GM12873 (cell line): ENCODE measurements around the gene SNAP23.

ENCODE experiments used
- TF ChIP-seq, protein P1 (sequence below): IDR thresholded peaks from 2 replicates; pipeline ENCODE4 v1.5.1; 2012; ENCODE audit warnings: low read depth, mild to moderate bottlenecking, moderate library complexity, low read length, control low read depth; ENCODE audit not compliant: insufficient read depth; ENCODE audit errors: missing control alignments

SNAP23 gene

DNA sequence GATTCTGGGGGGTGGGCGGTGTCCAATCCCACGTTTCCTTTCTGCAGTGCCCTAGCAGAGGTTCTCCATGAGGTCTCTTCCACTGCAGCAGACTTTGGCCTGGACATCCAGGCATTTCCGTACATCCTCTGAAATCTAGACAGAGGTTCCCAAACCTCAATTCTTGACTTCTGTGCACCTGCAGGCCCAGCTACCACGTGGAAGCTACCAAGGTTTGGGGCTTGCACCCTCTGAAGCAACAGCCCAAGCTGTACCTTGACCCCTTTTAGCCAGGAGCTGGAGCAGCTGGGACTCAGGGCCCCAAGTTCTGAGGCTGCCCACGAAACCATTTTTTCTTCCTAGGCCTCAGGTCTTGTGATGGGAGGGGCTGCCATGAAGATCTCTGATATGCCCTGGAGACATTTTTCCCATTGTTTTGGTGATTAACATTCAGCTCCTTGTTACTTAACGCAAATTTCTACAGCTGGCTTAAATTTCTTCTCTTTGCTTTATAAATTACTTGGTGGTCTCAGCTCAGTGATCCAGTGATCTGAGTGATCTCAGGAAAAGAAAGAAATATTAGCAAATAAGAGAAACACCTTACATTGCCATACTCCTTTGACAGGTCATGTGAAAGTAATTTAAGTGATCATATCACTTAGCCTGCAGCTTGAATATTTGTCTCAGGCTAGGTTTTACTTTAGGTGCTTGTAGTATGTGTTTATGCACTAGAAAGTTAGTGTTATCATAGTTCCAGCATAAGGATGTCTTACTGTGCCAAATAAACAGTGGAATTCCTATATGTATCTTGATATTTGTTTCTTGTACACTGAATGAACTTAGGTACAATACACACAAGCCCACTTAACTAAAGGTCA lies 3.0 kb downstream of the SNAP23 start:
- TF ChIP-seq, protein P1, sequence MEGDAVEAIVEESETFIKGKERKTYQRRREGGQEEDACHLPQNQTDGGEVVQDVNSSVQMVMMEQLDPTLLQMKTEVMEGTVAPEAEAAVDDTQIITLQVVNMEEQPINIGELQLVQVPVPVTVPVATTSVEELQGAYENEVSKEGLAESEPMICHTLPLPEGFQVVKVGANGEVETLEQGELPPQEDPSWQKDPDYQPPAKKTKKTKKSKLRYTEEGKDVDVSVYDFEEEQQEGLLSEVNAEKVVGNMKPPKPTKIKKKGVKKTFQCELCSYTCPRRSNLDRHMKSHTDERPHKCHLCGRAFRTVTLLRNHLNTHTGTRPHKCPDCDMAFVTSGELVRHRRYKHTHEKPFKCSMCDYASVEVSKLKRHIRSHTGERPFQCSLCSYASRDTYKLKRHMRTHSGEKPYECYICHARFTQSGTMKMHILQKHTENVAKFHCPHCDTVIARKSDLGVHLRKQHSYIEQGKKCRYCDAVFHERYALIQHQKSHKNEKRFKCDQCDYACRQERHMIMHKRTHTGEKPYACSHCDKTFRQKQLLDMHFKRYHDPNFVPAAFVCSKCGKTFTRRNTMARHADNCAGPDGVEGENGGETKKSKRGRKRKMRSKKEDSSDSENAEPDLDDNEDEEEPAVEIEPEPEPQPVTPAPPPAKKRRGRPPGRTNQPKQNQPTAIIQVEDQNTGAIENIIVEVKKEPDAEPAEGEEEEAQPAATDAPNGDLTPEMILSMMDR, result no peak

DNA sequence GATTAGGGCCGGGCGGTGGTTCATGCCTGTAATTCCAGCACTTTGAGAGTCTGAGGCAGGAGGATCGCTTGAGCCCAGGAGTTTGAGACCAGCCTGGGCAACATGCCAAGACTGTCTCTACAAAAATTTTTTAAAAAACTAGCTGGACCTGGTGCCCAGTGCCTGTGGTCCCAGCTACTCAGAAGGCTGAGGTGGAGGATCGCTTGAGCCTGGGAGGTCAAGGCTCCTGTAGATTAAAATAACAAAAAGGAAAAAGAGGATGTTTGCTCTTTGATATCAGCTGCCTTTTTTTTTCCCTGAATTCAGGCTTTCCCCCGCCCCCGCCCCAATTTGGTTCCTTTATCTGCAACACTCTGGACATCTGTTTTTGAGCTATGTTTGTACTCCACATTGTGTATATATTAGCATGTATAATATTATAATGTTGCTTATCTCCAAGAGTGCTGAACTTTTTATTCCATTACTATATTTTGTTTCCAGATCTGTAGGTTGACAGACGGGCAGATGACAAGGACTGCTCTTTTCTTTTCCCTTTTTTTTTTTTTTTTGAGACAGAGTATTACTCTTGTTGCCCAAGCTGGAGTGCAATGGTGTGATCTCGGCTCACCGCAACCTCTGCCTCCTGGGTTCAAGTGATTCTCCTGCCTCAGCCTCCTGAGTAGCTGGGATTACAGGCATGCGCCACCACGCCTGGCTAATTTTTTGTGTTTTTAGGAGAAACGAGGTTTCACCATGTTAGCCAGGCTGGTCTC lies 4.6 kb downstream of the SNAP23 start:
- TF ChIP-seq, protein P1, result no peak

GRCh38 chr15:42502477-42502876 lies 7.0 kb downstream of the SNAP23 start:
- TF ChIP-seq, protein P1, result no peak

GRCh38 chr15:42503825-42504224 lies 8.4 kb downstream of the SNAP23 start:
- TF ChIP-seq, protein P1, result no peak

- TF ChIP-seq, protein P1, result no peak
Observed at GRCh38 chr15:42504631-42505030, 9.2 kb downstream of the SNAP23 start.

DNA sequence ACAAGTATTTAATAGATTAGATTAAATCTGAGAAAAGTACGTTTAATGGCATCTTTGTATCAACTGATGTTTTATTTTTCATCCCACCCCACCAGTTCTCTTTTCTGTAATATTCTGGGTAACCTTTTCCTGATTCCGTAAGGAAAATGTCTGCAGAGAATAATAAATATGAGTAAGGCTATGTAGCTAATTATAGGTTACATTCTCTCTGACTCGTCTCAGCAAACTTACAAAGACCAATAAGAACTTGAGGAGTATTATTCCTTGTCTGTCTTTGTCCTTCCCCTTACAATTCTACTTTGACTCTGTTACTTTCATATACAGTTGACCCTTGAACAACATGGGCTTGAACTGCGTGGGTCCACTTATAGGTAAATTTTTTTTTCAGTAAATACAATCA lies 12.1 kb downstream of the SNAP23 start:
- TF ChIP-seq, protein P1, result no peak

GRCh38 chr15:42508263-42508690 lies 12.8 kb downstream of the SNAP23 start:
- TF ChIP-seq, protein P1, result no peak
